Measurements from ENCODE around the gene WASF2.

GRCh38 chr1:27496604-27497155, 6.7 kb upstream of the WASF2 start:
- TF ChIP-seq CTCF (IDR thresholded peaks at IDR 0.05) (peak in 2 of 12 donors; percentile 15 to 38), POLR2A (IDR thresholded peaks at IDR 0.05) (no peak)
